Urinary bladder (tissue), 2 donors: Measurements from ENCODE around the gene NEK4. TPM values are rescaled to one million over a fixed set of nuclear protein-coding genes. Genes with fewer than 3 reads are reported as not detected.

Experiments used
- polyA plus RNA-seq: library from polyadenylated mRNA; stranded (reverse); fragments of 200-250 nt; gene quantifications from one replicate; pipeline ENCODE4 v1.2.3, GENCODE V29; 2013
- small RNA-seq: library from RNA; depleted of rRNA; stranded (forward); fragments of <200 nt; gene quantifications from one replicate; pipeline ENCODE3, GENCODE V24; 2014
- total RNA-seq: library from RNA; depleted of rRNA; stranded (reverse); fragments of >200 nt; gene quantifications from one replicate; pipeline ENCODE4 v1.2.3, GENCODE V29; 2014
- donor health status: healthy.

The NEK4 gene
- total and polyA plus RNA-seq, 2 donors = 11.5 to 29.7 TPM

Small RNA genes within 50 kb of the gene (small RNA-seq; reads per million reads assigned to genes)
- not detected for gene AC006254.2
- 3,314 reads per million, percentile 99 among the genes with 10 or more reads in this experiment for gene RF00569
- not detected for gene RF01183
- 0.15 reads per million for gene SNORD19
- not detected for gene SNORD19B
- 4,858 reads per million, percentile 100 among the genes with 10 or more reads in this experiment for gene SNORD69

Other genes with a start within 250 kb of the NEK4 start
- gene NT5DC2, start 237.1 kb downstream of the NEK4 start, total RNA-seq = 32.9 TPM
- gene NT5DC2, start 237.1 kb downstream of the NEK4 start, polyA plus RNA-seq = 63.8 TPM
- gene UQCC5, start 234.3 kb downstream of the NEK4 start, total RNA-seq = 5.7 TPM
- 38.4 TPM for gene UQCC5, start 234.3 kb downstream of the NEK4 start, polyA plus RNA-seq
- 125 TPM for gene PBRM1, start 85.0 kb downstream of the NEK4 start, total RNA-seq
- gene PBRM1, start 85.0 kb downstream of the NEK4 start, polyA plus RNA-seq = 25.1 TPM
- gene GNL3, start 84.9 kb downstream of the NEK4 start, total RNA-seq = 163 TPM
- gene GNL3, start 84.9 kb downstream of the NEK4 start, polyA plus RNA-seq = 47.0 TPM
- gene GLT8D1, start 65.1 kb downstream of the NEK4 start, total RNA-seq = 129 TPM
- 46.3 TPM for gene GLT8D1, start 65.1 kb downstream of the NEK4 start, polyA plus RNA-seq
- 52.0 TPM for gene SPCS1, start 64.8 kb downstream of the NEK4 start, total RNA-seq
- gene SPCS1, start 64.8 kb downstream of the NEK4 start, polyA plus RNA-seq = 152 TPM
- gene ITIH1, start 6.7 kb upstream of the NEK4 start, total RNA-seq = not detected
- 0.70 TPM for gene ITIH1, start 6.7 kb upstream of the NEK4 start, polyA plus RNA-seq
- 1.4 TPM for gene ITIH3, start 23.9 kb upstream of the NEK4 start, total RNA-seq
- 3.1 TPM for gene ITIH3, start 23.9 kb upstream of the NEK4 start, polyA plus RNA-seq
- 3.3 TPM for gene ITIH4, start 59.7 kb upstream of the NEK4 start, total RNA-seq
- gene ITIH4, start 59.7 kb upstream of the NEK4 start, polyA plus RNA-seq = 5.0 TPM
- gene MUSTN1, start 64.1 kb upstream of the NEK4 start, total RNA-seq = 2.9 TPM
- 44.5 TPM for gene MUSTN1, start 64.1 kb upstream of the NEK4 start, polyA plus RNA-seq
- 11.8 TPM for gene STIMATE, start 126.6 kb upstream of the NEK4 start, total RNA-seq
- gene STIMATE, start 126.6 kb upstream of the NEK4 start, polyA plus RNA-seq = 17.6 TPM